Right lobe of liver (tissue), 4 donors: Measurements from ENCODE around the gene LYG1.

ENCODE experiments used
- CTCF ChIP-seq, 4 donors: fragments of 200-600 bp in 3 of 4; fragments of 450-650 bp in 1 of 4; IDR thresholded peaks; one replicate each; pipeline versions ENCODE4 v1.5.1 to v1.8.0; 2016 to 2022; ENCODE audit warnings: antibody characterized with exemption in 4 of 4, mild to moderate bottlenecking in 2 of 4
- POLR2A ChIP-seq: fragments of 450-650 bp; IDR thresholded peaks from one replicate; pipeline ENCODE4 v1.6.1; 2017; ENCODE audit warnings: antibody characterized with exemption, mild to moderate bottlenecking
- donor health status: DM: no; HTN: no; CAD: no.
- donor health status: DM: no; HTN: no; CAD: no.
- donor health status: DM: no; HTN: yes; CAD: no.

GRCh38 chr2:99350194-99350593 is 49.2 kb upstream of the LYG1 start:
- no peak for TF ChIP-seq POLR2A
- TF ChIP-seq CTCF (IDR thresholded peaks at IDR 0.05) = no peak
